IMR-90 (cell line): ENCODE measurements around the gene TANGO6. TPM values are rescaled to one million over a fixed set of nuclear protein-coding genes. Genes with fewer than 3 reads are reported as not detected.
A peak's percentile ranks its signal among the peaks of the same experiment; 100 is the strongest.
"Not testable (repeated sequence)": the region's sequence is repeated elsewhere in the genome, so short reads cannot be mapped to it uniquely, and the experiment has no call there.

Experiments used
- ATAC-seq: fragments of 200-7000 bp; cut with Tn5 transposase; 2 replicates; pipeline ENCODE4 v1.9.1; 2020; ENCODE audit warnings: low read depth, mild to moderate bottlenecking, moderate library complexity
- BruUV-seq: library from RNA; stranded (reverse); fragments of 400-500 nt; replicated peaks from 2 replicates; lab custom pipeline; 2021; lab: Mats Ljungman, UMichigan
- CTCF ChIA-PET: fragments of 300-600 bp; formaldehyde crosslinking; extraction: SDS; loops from one replicate; lab custom pipeline; 2021; ENCODE audit warnings: antibody characterized with exemption; lab: Yijun Ruan, JAX
- POLR2A ChIA-PET: fragments of 300-600 bp; sonication (Branson Sonifier 250); formaldehyde crosslinking; loops from one replicate; lab custom pipeline; 2022; ENCODE audit warnings: antibody characterized with exemption; ENCODE audit not compliant: unreplicated experiment; lab: Charles Lee
- DNase-seq: peaks from one replicate; pipeline ENCODE4 v3.0.0; 2013
- H2AFZ ChIP-seq: replicated peaks from 2 replicates; pipeline ENCODE3; 2013; ENCODE audit warnings: low read length, mild to moderate bottlenecking; ENCODE audit not compliant: poor library complexity
- H2AK5ac ChIP-seq: 2 replicates; pipeline ENCODE4 v1.6.1; 2013; ENCODE audit warnings: low read depth, low read length, inconsistent platforms
- H2AK9ac ChIP-seq: replicated peaks from 2 replicates; pipeline ENCODE3; 2013; ENCODE audit warnings: mild to moderate bottlenecking, low read depth, low read length, moderate library complexity; ENCODE audit not compliant: poor library complexity
- H2BK120ac ChIP-seq: 2 replicates; pipeline ENCODE4 v1.6.1; 2013; ENCODE audit warnings: low read depth, low read length, inconsistent platforms
- H2BK15ac ChIP-seq: 3 replicates; pipeline ENCODE4 v1.6.1; 2013; ENCODE audit warnings: low read depth, low read length, inconsistent platforms
- H2BK20ac ChIP-seq: 2 replicates; pipeline ENCODE4 v1.6.1; 2013; ENCODE audit warnings: low read depth, mild to moderate bottlenecking, inconsistent platforms, low read length, moderate library complexity
- H2BK5ac ChIP-seq: 2 replicates; pipeline ENCODE4 v1.6.1; 2013; ENCODE audit warnings: mild to moderate bottlenecking, low read depth, low read length, inconsistent platforms; ENCODE audit not compliant: poor library complexity, severe bottlenecking
- H3K14ac ChIP-seq: replicated peaks from 2 replicates; pipeline ENCODE4 v1.6.1; 2013; ENCODE audit warnings: low read depth, low read length, inconsistent platforms
- H3K18ac ChIP-seq: 2 replicates; pipeline ENCODE4 v1.6.1; 2013; ENCODE audit warnings: low read depth, low read length, control low read depth
- H3K23ac ChIP-seq: 2 replicates; pipeline ENCODE4 v1.6.1; 2013; ENCODE audit warnings: low read depth, low read length, inconsistent platforms
- H3K27ac ChIP-seq: 2 replicates; pipeline ENCODE4 v1.5.1; 2013; ENCODE audit warnings: mild to moderate bottlenecking, control low read depth, low read length; ENCODE audit not compliant: insufficient read depth
- H3K27me3 ChIP-seq: 2 replicates; pipeline ENCODE4 v1.6.1; 2013; ENCODE audit warnings: low read length; ENCODE audit not compliant: control insufficient read depth, insufficient read depth
- H3K36me3 ChIP-seq: 2 replicates; pipeline ENCODE4 v1.6.1; 2013; ENCODE audit warnings: low read length, mixed read lengths; ENCODE audit not compliant: control insufficient read depth, insufficient read depth
- H3K4ac ChIP-seq: 2 replicates; pipeline ENCODE4 v1.6.1; 2013; ENCODE audit warnings: low read depth, low read length, inconsistent platforms
- H3K4me1 ChIP-seq: 2 replicates; pipeline ENCODE4 v1.6.1; 2013; ENCODE audit warnings: low read length, mixed read lengths; ENCODE audit not compliant: control insufficient read depth, insufficient read depth
- H3K4me2 ChIP-seq: 2 replicates; pipeline ENCODE4 v1.6.1; 2013; ENCODE audit warnings: low read depth, mild to moderate bottlenecking, control low read depth, low read length, moderate library complexity
- H3K4me3 ChIP-seq: 2 replicates; pipeline ENCODE4 v1.5.1; 2013; ENCODE audit warnings: low read depth, mild to moderate bottlenecking, control low read depth, low read length, moderate library complexity; ENCODE audit not compliant: insufficient read depth
- H3K56ac ChIP-seq: 2 replicates; pipeline ENCODE4 v1.6.1; 2013; ENCODE audit warnings: low read length, inconsistent platforms; ENCODE audit not compliant: insufficient read depth; ENCODE audit errors: extremely low read depth
- H3K79me1 ChIP-seq, 2 experiments: 2 replicates each; pipeline ENCODE4 v1.6.1; 2013; ENCODE audit warnings: low read length in 2 of 2, inconsistent platforms in 1 of 2, low read depth in 1 of 2
- H3K9ac ChIP-seq: 2 replicates; pipeline ENCODE4 v1.6.1; 2013; ENCODE audit warnings: low read depth, low read length, control low read depth
- H3K9me1 ChIP-seq: 2 replicates; pipeline ENCODE4 v1.6.1; 2013; ENCODE audit warnings: low read length, inconsistent platforms; ENCODE audit not compliant: insufficient read depth
- H3K9me3 ChIP-seq: 2 replicates; pipeline ENCODE4 v1.6.1; 2013; ENCODE audit warnings: low read length; ENCODE audit not compliant: control insufficient read depth, insufficient read depth
- H4K20me1 ChIP-seq: 2 replicates; pipeline ENCODE4 v1.6.1; 2013; ENCODE audit warnings: low read length, inconsistent platforms; ENCODE audit not compliant: insufficient read depth
- H4K5ac ChIP-seq: 2 replicates; pipeline ENCODE4 v1.6.1; 2013; ENCODE audit warnings: mild to moderate bottlenecking, low read depth, low read length, control low read depth
- H4K8ac ChIP-seq, 2 experiments: 2 replicates each; pipeline ENCODE4 v1.6.1; 2013; ENCODE audit warnings: low read depth in 2 of 2, low read length in 2 of 2, control low read depth in 1 of 2, inconsistent platforms in 1 of 2
- H4K91ac ChIP-seq: 2 replicates; pipeline ENCODE4 v1.6.1; 2013; ENCODE audit warnings: low read depth, low read length, inconsistent platforms; ENCODE audit not compliant: insufficient read depth
- CEBPB ChIP-seq: IDR thresholded peaks from 2 replicates; pipeline ENCODE4 v1.6.1; 2012; ENCODE audit warnings: low read depth, low read length, improper control_type of control experiment
- FOS ChIP-seq: fragments of 150-350 bp; IDR thresholded peaks from 2 replicates; pipeline ENCODE4 v1.6.1; 2016; ENCODE audit warnings: low read depth, low read length
- MXI1 ChIP-seq: IDR thresholded peaks from 2 replicates; pipeline ENCODE4 v1.6.1; 2012; ENCODE audit warnings: low read depth, mild to moderate bottlenecking, low read length, moderate library complexity, borderline replicate concordance
- WGBS, 2 experiments: methylation state at CpG; one replicate each; pipeline versions ENCODE4 v1.1.5 to v1.1.7; 2013; ENCODE audit warnings: missing lambda C conversion rate in 2 of 2; ENCODE audit not compliant: insufficient read length in 1 of 2; ENCODE audit errors: extremely low coverage in 2 of 2; 5-methylcytosine and 5-hydroxymethylcytosine counted together
- dilution Hi-C: fragments of 300-500 bp; cut with HindIII; formaldehyde crosslinking; loops from one replicate; pipeline ENCODE4 v1.14.3; 2018; ENCODE audit warnings: low sequenced_read_pairs; ENCODE audit not compliant: unreplicated experiment
- in situ Hi-C: fragments of 300-500 bp; cut with MboI; formaldehyde crosslinking; loops from 3 replicates; pipeline ENCODE4 v1.14.3; 2019; ENCODE audit warnings: low sequenced_read_pairs, inconsistent platforms, mixed read lengths
- intact Hi-C: fragments of 100-400 bp; cut with micrococcal nuclease; formaldehyde crosslinking; loops from 2 replicates; pipeline ENCODE4 v1.10.0; 2022
- polyA plus RNA-seq, 3 experiments: library from polyadenylated mRNA; depleted of rRNA; stranded (reverse); fragments of >200 nt; gene quantifications; 2 replicates each; pipeline ENCODE4 v1.2.3, GENCODE V29; 2012; ENCODE audit warnings: low replicate concordance in 1 of 3
- total RNA-seq: library from RNA; depleted of rRNA; stranded (reverse); fragments of >200 nt; gene quantifications from 2 replicates; pipeline ENCODE4 v1.2.3, GENCODE V29; 2012

Gene TANGO6
- total and polyA plus RNA-seq, 2 of the 4 experiments (the other 2 are of a cell fraction): 6.7 to 22.4 TPM

DNA sequence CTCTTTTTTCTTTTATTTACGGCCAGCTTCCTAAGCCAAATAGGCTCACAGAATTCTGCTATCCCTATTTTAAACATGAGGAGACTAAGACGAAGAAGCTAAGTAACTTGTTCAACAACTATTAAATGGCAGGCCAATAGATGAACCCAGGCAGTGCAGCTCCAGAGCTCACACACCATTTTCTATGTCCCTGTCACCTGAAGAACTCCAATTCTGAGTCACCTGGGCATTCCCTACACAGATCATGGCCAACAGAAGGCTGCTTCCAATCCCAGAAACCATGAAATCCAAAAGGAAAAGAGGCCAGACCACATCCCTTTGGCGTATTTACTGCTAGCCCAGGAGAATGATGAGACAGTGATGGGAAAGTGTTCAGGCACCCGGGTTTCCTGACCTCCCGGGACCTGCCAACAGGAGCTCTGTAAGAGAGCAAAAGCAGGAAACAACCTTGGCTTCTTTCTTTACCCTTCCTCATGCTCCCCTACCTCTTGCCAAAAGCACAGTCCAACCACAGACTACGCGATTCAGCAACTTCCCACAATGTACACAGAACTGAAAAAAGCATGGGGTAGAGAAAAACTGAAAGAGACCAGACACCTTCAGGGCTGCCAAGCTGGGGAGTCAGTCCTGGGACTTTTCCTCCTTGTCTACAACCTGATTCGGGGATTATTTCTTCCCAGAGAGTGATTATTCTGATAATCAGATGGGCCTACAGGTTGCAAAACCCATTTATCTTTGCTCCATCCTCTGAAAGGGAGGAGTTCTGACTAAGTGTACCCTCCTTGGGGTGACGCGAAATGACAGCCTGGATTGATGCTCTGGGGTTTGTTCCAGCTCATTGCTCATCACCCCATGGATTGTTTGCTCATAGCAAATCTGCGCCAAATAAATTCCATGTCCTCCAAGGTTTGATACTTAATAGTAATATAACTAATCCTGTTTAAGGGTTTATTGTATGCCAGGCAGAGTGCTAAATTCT, 214.4 kb downstream of the TANGO6 start:
- 0 out of 4 replicates have a peak, but pooled peaks cover 0 to 5% of the 10 kb centered on the region in 2 experiments for H3K79me1 ChIP-seq
- H3K18ac ChIP-seq: no peak overlapping the region
- peaks cover 9% of the 10 kb centered on the region for H3K4me1 ChIP-seq
- H3K4me2 ChIP-seq: 0 out of 2 replicates have a peak overlapping the region, but pooled peaks have one; percentile 5
- H3K14ac ChIP-seq: peak overlapping the region; percentile 7; the same call in 1 of the 2 replicates
- BruUV-seq: no TSS peak
- H3K9me3 ChIP-seq: no peaks in the 10 kb centered on the region
- 0 out of 2 replicates have a peak overlapping the region, but pooled peaks have one; percentile 34 for H2BK120ac ChIP-seq
- in situ Hi-C loops: no loop called here
- ChIA-PET CTCF (interaction anchor here (0.6 to 1.5 kb wide), 2 partner anchors 14 to 25 kb away, joined by 4 read pairs; no protein-coding TSS in a partner anchor), POLR2A (interaction anchor here (0.7 kb wide), 1 partner anchor 161 kb away, joined by 6 read pairs; no protein-coding TSS in a partner anchor)
- H3K4me3 ChIP-seq: no peak overlapping the region
- H2AFZ ChIP-seq: no peak overlapping the region
- H3K36me3 ChIP-seq: no peaks in the 10 kb centered on the region
- peak overlapping the region; percentile 55 for H2BK20ac ChIP-seq
- no peak overlapping the region for H3K56ac ChIP-seq
- H4K91ac ChIP-seq: peak overlapping the region; percentile 11; the same call in 1 of the 2 replicates
- peak; percentile 5; the same call in 1 of the 2 replicates for TF ChIP-seq FOS
- TF ChIP-seq MXI1: no peak
- TF ChIP-seq CEBPB: peak; percentile 72
- no peak overlapping the region for H3K27ac ChIP-seq
- H2AK9ac ChIP-seq: peak overlapping the region; percentile 67
- intact Hi-C loops: no loop called here
- H3K9me1 ChIP-seq: peaks cover 12% of the 10 kb centered on the region; the same call in 1 of the 2 replicates
- peak overlapping the region; percentile 41 for H2BK5ac ChIP-seq
- H4K8ac ChIP-seq: 0 out of 4 replicates have a peak overlapping the region, but pooled peaks of 1 of the 2 experiments have one; percentile 24
- DNase-seq (peak; percentile 91), ATAC-seq (peak; percentile 79)
- 0 out of 2 replicates have a peak overlapping the region, but pooled peaks have one; percentile 22 for H4K5ac ChIP-seq
- H2BK15ac ChIP-seq: no peak overlapping the region; the same call in 2 of the 3 replicates
- H3K23ac ChIP-seq: no peak overlapping the region
- 8% methylated on average over 2 of the region's 11 CpGs; no CpG with 5 or more reads in 1 of the 2 experiments for WGBS, 2 experiments
- dilution Hi-C loops: no loop called here
- H2AK5ac ChIP-seq: peak overlapping the region; percentile 57; the same call in 1 of the 2 replicates
- H4K20me1 ChIP-seq: no peaks in the 10 kb centered on the region
- H3K27me3 ChIP-seq: no peaks in the 10 kb centered on the region
- H3K4ac ChIP-seq: peak overlapping the region; percentile 42; the same call in 1 of the 2 replicates
- H3K9ac ChIP-seq: no peak overlapping the region

DNA sequence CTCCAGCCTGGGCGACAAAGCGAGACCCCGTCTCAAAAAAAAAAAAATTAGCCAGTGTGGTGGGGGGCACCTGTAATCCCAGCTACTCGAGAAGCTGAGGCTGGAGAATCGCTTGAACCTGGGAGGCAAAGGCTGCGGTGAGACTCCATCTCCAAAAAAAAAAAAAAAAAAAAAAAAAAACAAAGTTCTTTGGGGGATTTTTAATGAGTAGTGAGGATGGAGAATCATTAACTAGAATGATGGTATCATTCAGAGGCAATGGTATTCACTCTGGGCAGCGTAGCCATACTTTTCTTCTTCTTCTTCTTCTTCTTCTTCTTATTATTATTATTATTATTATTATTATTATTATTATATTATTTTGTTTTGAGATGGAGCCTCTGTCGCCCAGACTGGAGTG, 220.2 kb downstream of the TANGO6 start:
- POLR2A ChIA-PET, DNase-seq, H2BK120ac ChIP-seq, H4K20me1 ChIP-seq, dilution Hi-C loops, H3K9me1 ChIP-seq, H2BK15ac ChIP-seq, H3K79me1 ChIP-seq, H3K9me3 ChIP-seq, H2BK5ac ChIP-seq, H3K56ac ChIP-seq, H3K14ac ChIP-seq, H2AK5ac ChIP-seq, H3K18ac ChIP-seq, H4K8ac ChIP-seq, H3K23ac ChIP-seq, H2AK9ac ChIP-seq, H3K27ac ChIP-seq, H3K4me1 ChIP-seq, ATAC-seq, CTCF ChIA-PET, in situ Hi-C loops, H4K91ac ChIP-seq, H2AFZ ChIP-seq, H2BK20ac ChIP-seq, H3K4me2 ChIP-seq, H3K9ac ChIP-seq, H3K4ac ChIP-seq, H3K4me3 ChIP-seq, H4K5ac ChIP-seq, intact Hi-C loops, H3K27me3 ChIP-seq, H3K36me3 ChIP-seq, BruUV-seq: not testable (repeated sequence)
- WGBS, 2 experiments: no CpG with 5 or more reads among the region's 8 CpGs
